PC-9 (cell line): ENCODE data around the gene COX4I2. TPM values are rescaled to one million over a fixed set of nuclear protein-coding genes. Genes with fewer than 3 reads are reported as not detected.

Experiments used
- Bru-seq: library from RNA; stranded (reverse); fragments of 400-500 nt; gene quantifications from one replicate; lab custom pipeline; 2021; lab: Mats Ljungman, UMichigan
- BruChase-seq, 2 experiments: library from RNA; stranded (reverse); fragments of 400-500 nt; gene quantifications; one replicate each; lab custom pipeline; 2021; lab: Mats Ljungman, UMichigan
- BruUV-seq: library from RNA; stranded (reverse); fragments of 400-500 nt; replicated peaks from 2 replicates; lab custom pipeline; 2021; lab: Mats Ljungman, UMichigan
- CTCF ChIA-PET: fragments of 300-600 bp; sonication (Branson Sonifier 250); formaldehyde crosslinking; loops from one replicate; lab custom pipeline; 2022; ENCODE audit warnings: antibody characterized with exemption; lab: Charles Lee
- POLR2A ChIA-PET: fragments of 300-600 bp; sonication (Branson Sonifier 250); formaldehyde crosslinking; loops from one replicate; lab custom pipeline; 2022; ENCODE audit warnings: antibody characterized with exemption; ENCODE audit not compliant: unreplicated experiment; lab: Charles Lee
- DNase-seq, 2 experiments: peaks; one replicate each; pipeline versions ENCODE4 v3.0.0 to v3.0.0-alpha.2; 2015 to 2022; ENCODE audit warnings: mixed read lengths in 1 of 2
- H2AFZ ChIP-seq: fragments of 200-600 bp; sonication (generic); 2 replicates; pipeline ENCODE4 v1.8.1; 2017; ENCODE audit warnings: antibody characterized with exemption
- H3F3A ChIP-seq: fragments of 200-600 bp; sonication (generic); 2 replicates; pipeline ENCODE4 v1.8.1; 2017; ENCODE audit warnings: antibody characterized with exemption, mild to moderate bottlenecking, low read depth; ENCODE audit not compliant: insufficient read depth
- H3K27ac ChIP-seq: fragments of 200-600 bp; sonication (generic); 2 replicates; pipeline ENCODE4 v1.6.1; 2016; ENCODE audit warnings: mixed run types
- H3K27me3 ChIP-seq: fragments of 200-600 bp; sonication (generic); 2 replicates; pipeline ENCODE4 v1.6.1; 2016; ENCODE audit warnings: low read depth, mixed run types; ENCODE audit not compliant: insufficient read depth
- H3K36me3 ChIP-seq: fragments of 200-600 bp; sonication (generic); 2 replicates; pipeline ENCODE4 v1.6.1; 2016; ENCODE audit warnings: low read depth, mixed run types
- H3K4me1 ChIP-seq: fragments of 200-600 bp; sonication (generic); replicated peaks from 2 replicates; pipeline ENCODE4 v1.6.1; 2016; ENCODE audit warnings: mixed run types; ENCODE audit not compliant: insufficient read depth
- H3K4me2 ChIP-seq: fragments of 200-600 bp; sonication (generic); 2 replicates; pipeline ENCODE4 v1.6.1; 2017; ENCODE audit warnings: mixed run types
- H3K4me3 ChIP-seq: fragments of 200-600 bp; sonication (generic); 2 replicates; pipeline ENCODE4 v1.6.1; 2016; ENCODE audit warnings: mixed run types
- H3K79me2 ChIP-seq: fragments of 200-600 bp; sonication (generic); 2 replicates; pipeline ENCODE4 v1.6.1; 2017; ENCODE audit warnings: low read depth, mixed run types
- H3K9me2 ChIP-seq: fragments of 200-600 bp; sonication (generic); 2 replicates; pipeline ENCODE4 v1.8.1; 2017; ENCODE audit warnings: mild to moderate bottlenecking; ENCODE audit not compliant: insufficient read depth
- H3K9me3 ChIP-seq: fragments of 200-600 bp; sonication (generic); 2 replicates; pipeline ENCODE4 v1.8.1; 2016; ENCODE audit warnings: low read depth; ENCODE audit not compliant: insufficient read depth
- H4K20me1 ChIP-seq: fragments of 200-600 bp; sonication (generic); 2 replicates; pipeline ENCODE4 v1.8.1; 2017; ENCODE audit not compliant: insufficient read depth
- CTCF ChIP-seq: fragments of 200-600 bp; sonication (generic); conservative IDR thresholded peaks from 2 replicates; pipeline ENCODE4 v1.6.1; 2017; ENCODE audit warnings: mixed run types, antibody characterized with exemption, mild to moderate bottlenecking, moderate library complexity
- EZH2 ChIP-seq: fragments of 200-600 bp; sonication (generic); IDR thresholded peaks from 2 replicates; pipeline ENCODE4 v1.8.0; 2017; ENCODE audit warnings: antibody characterized with exemption, low read depth
- intact Hi-C: fragments of 100-400 bp; cut with micrococcal nuclease; formaldehyde crosslinking; loops from one replicate; pipeline ENCODE4 v1.10.0; 2022; ENCODE audit not compliant: unreplicated experiment
- long read RNA-seq: library from polyadenylated mRNA; stranded (forward); transcript quantifications from one replicate; pipeline ENCODE4 v2.0.0, GENCODE V29; 2022
- total RNA-seq: library from RNA; stranded (reverse); gene quantifications from 2 replicates; pipeline ENCODE4 v1.2.3, GENCODE V29; 2021

The COX4I2 gene
- total RNA-seq (not detected in 2 replicates), Bru-seq, nascent RNA (not detected), BruChase-seq, experiment 1, labeled RNA remaining after a 2-hour chase (not detected), BruChase-seq, experiment 2, labeled RNA remaining after a 6-hour chase (not detected)
- long read RNA-seq: 0 reads

DNA sequence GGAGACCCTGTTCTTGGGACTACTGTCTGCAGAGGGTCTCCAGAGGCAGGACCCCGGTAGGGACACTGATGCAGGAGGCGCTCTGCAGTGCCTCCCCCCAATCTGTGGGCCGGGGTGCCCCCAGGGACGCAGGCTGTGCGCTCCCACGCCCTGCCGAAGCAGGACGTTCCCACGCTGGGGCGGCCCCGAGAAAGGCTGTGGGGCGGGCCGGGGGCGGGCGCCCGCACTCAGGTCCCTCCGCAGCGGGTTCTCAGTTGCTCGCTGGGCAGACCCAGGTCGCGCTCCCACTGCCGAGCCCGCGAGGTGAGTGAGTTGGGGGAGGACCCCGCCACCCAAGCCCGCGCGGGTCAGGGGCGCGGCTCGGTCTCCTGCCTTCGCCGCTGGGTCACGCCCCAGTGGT lies at the start of gene COX4I2:
COX4I2 (plus strand) TSS at position 253 of the 400 bp plus-strand sequence. CDS start 1,106 bp downstream, outside the sequence.
- no peak within 1 kb of the TSS for H2AFZ ChIP-seq
- CTCF ChIA-PET: no interaction called here

GRCh38 chr20:31590717-31591225 lies 46.9 kb upstream of the COX4I2 start:
- CTCF ChIA-PET: interaction anchor here (0.6 to 0.7 kb wide), 2 partner anchors 22 to 46 kb away, joined by 3 to 12 read pairs; no protein-coding TSS in a partner anchor
- BruUV-seq: no TSS peak
- H3K4me2 ChIP-seq: no peak overlapping the region

More for the DNA sequence above, at the start of gene COX4I2:
- Histone ChIP-seq H3K27me3 (no peaks in the 10 kb centered on the region), H3K79me2 (no peaks in the 10 kb centered on the region), H3K4me3 (no peak within 1 kb of the TSS), H3K36me3 (no peaks in the 10 kb centered on the region), H3K9me2 (no peaks in the 10 kb centered on the region), H3K27ac (no peak within 1 kb of the TSS), H3F3A (no peaks in the 10 kb centered on the region), H3K4me2 (no peak within 1 kb of the TSS), H3K4me1 (no peaks in the 10 kb centered on the region), H3K9me3 (no peaks in the 10 kb centered on the region), H4K20me1 (no peaks in the 10 kb centered on the region)
- DNase-seq: no peak
- POLR2A ChIA-PET: no interaction called here
- intact Hi-C loops: no loop called here
- no TSS peak for BruUV-seq
- TF ChIP-seq CTCF (no peak), EZH2 (no peak)

More at GRCh38 chr20:31590717-31591225, 46.9 kb upstream of the COX4I2 start:
- Histone ChIP-seq H3K4me3 (no peak overlapping the region), H3K36me3 (no peaks in the 10 kb centered on the region), H4K20me1 (no peaks in the 10 kb centered on the region), H2AFZ (no peak overlapping the region), H3K27me3 (no peaks in the 10 kb centered on the region), H3K27ac (peak overlapping the region; percentile 60), H3K9me2 (no peaks in the 10 kb centered on the region), H3K4me1 (peaks cover 58% of the 10 kb centered on the region), H3K9me3 (no peaks in the 10 kb centered on the region), H3F3A (peaks cover 64% of the 10 kb centered on the region), H3K79me2 (peaks cover 15% of the 10 kb centered on the region)
- POLR2A ChIA-PET: no interaction called here
- intact Hi-C loops: no loop called here
- TF ChIP-seq CTCF (no peak), EZH2 (no peak)
- no peak for DNase-seq
